Suprapubic skin (tissue), 4 donors: Measurements from ENCODE around the gene GTF2H4. TPM values are rescaled to one million over a fixed set of nuclear protein-coding genes. Genes with fewer than 3 reads are reported as not detected.
"Not testable (repeated sequence)": the region's sequence is repeated elsewhere in the genome, so short reads cannot be mapped to it uniquely, and the experiment has no call there.

Experiments used
- DNase-seq, 2 donors: peaks; one replicate each; pipeline ENCODE4 v3.0.0-alpha.2; 2019; ENCODE audit warnings: low spot score in 2 of 2
- H3K27ac ChIP-seq: fragments of 200-600 bp; sonication (generic); one replicate; pipeline ENCODE4 v1.5.1; 2019
- H3K27me3 ChIP-seq: fragments of 200-600 bp; sonication (generic); one replicate; pipeline ENCODE4 v1.5.1; 2019
- H3K36me3 ChIP-seq: fragments of 200-600 bp; sonication (generic); one replicate; pipeline ENCODE4 v1.5.1; 2019
- H3K4me1 ChIP-seq: fragments of 200-600 bp; sonication (generic); one replicate; pipeline ENCODE4 v1.5.1; 2019
- H3K4me3 ChIP-seq: fragments of 200-600 bp; sonication (generic); one replicate; pipeline ENCODE4 v1.5.1; 2019; ENCODE audit warnings: mild to moderate bottlenecking
- H3K9me3 ChIP-seq: fragments of 200-600 bp; sonication (generic); one replicate; pipeline ENCODE4 v1.5.1; 2019
- CTCF ChIP-seq, 2 donors: fragments of 200-600 bp in 1 of 2; fragments of 450-650 bp in 1 of 2; sonication (generic) in 1 of 2; IDR thresholded peaks; one replicate each; pipeline ENCODE4 v1.5.1; 2016 to 2019; ENCODE audit warnings: antibody characterized with exemption in 2 of 2, mild to moderate bottlenecking in 1 of 2, moderate library complexity in 1 of 2
- EP300 ChIP-seq: sonication (generic); formaldehyde crosslinking; IDR thresholded peaks from one replicate; pipeline ENCODE4 v1.6.1; 2017; ENCODE audit warnings: antibody characterized with exemption
- POLR2A ChIP-seq, 2 donors: fragments of 450-650 bp; IDR thresholded peaks; one replicate each; pipeline ENCODE4 v1.6.1; 2017; ENCODE audit warnings: antibody characterized with exemption in 2 of 2, mild to moderate bottlenecking in 2 of 2, moderate library complexity in 2 of 2
- POLR2AphosphoS5 ChIP-seq, 3 donors: sonication (generic); formaldehyde crosslinking; IDR thresholded peaks; one replicate each; pipeline ENCODE4 v1.6.1; 2017; ENCODE audit warnings: antibody characterized with exemption in 3 of 3
- WGBS: methylation state at CpG from one replicate; pipeline ENCODE4 v1.1.5; 2018; 5-methylcytosine and 5-hydroxymethylcytosine counted together
- total RNA-seq, 4 donors: library from RNA; depleted of rRNA; stranded (reverse); fragments of >200 nt; gene quantifications; one replicate each; pipeline ENCODE4 v1.1.0, GENCODE V29; 2016

Gene GTF2H4
- total RNA-seq, 4 donors from 2014 or later, result 10.5 to 33.5 (median 11.3) TPM

DNA sequence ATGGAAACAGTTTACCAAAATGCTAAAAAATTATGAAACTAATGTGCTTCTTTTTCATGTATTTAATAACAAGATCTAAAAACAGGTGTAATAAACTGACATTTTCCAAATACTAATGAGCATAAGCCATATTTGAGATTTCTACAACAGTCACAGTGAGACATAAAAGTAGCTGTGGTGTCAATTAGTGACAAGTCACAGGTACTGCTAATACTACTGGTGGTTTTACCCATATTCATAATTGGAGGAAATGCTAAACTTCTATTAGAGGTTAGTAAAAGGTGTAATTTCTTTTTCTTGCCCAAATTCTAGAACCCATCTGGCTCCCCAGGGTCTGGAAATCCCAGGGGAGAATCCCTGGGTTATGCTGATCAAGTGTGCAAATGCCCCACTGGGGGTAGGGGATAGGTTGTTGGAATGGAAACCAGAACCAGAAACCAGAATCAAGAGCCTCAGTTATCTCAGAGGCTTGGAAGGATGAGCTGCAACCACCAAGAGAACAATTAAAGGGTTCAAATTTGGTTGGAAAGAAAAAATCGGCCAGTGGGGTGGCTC, 7.1 kb upstream of the GTF2H4 start:
- TF ChIP-seq CTCF (IDR thresholded peaks at IDR 0.05), result no peak
- TF ChIP-seq POLR2A (IDR thresholded peaks at IDR 0.05), result no peak
- H3K36me3 ChIP-seq, result peaks cover 40% of the 10 kb centered on the region
- no peak for DNase-seq
- no peak overlapping the region for H3K4me3 ChIP-seq
- no peaks in the 10 kb centered on the region for H3K9me3 ChIP-seq
- 84% methylated on average over 1 of the region's 1 CpG for WGBS
- H3K27ac ChIP-seq, result no peak overlapping the region
- no peaks in the 10 kb centered on the region for H3K4me1 ChIP-seq
- H3K27me3 ChIP-seq, result no peaks in the 10 kb centered on the region

GRCh38 chr6:30901436-30901835, 6.6 kb upstream of the GTF2H4 start:
- Histone ChIP-seq H3K27me3 (no peaks in the 10 kb centered on the region), H3K9me3 (no peaks in the 10 kb centered on the region), H3K27ac (no peak overlapping the region), H3K36me3 (peaks cover 35% of the 10 kb centered on the region), H3K4me3 (no peak overlapping the region), H3K4me1 (no peaks in the 10 kb centered on the region)
- no peak for TF ChIP-seq CTCF (IDR thresholded peaks at IDR 0.05)
- TF ChIP-seq EP300, result no peak
- TF ChIP-seq POLR2AphosphoS5 (IDR thresholded peaks at IDR 0.05), result no peak
- no peak for TF ChIP-seq POLR2A (IDR thresholded peaks at IDR 0.05)
- no peak for DNase-seq

DNA sequence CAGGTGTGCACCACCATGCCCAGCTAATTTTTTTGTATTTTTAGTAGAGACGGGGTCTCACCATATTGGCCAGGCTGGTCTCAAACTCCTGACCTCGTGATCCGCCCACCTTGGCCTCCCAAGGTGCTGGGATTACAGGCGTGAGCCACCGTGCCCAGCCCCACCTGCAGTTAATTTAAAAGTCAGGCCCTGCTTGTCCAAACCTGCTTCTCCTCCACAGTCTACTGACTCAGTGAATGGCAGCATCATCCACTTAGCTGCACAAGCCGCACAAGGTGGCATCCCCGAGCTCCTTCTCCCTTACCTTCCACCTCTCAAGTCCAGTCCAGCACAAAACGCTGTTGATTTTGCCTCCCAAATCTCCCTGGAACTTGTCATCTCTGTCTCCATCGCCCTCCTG, 5.8 kb upstream of the GTF2H4 start:
- WGBS, result 57% methylated on average over 9 of the region's 9 CpGs
- H3K4me3 ChIP-seq, H3K27me3 ChIP-seq, H3K9me3 ChIP-seq, H3K27ac ChIP-seq, DNase-seq, H3K4me1 ChIP-seq: not testable (repeated sequence)
- peaks cover 27% of the 10 kb centered on the region for H3K36me3 ChIP-seq

DNA sequence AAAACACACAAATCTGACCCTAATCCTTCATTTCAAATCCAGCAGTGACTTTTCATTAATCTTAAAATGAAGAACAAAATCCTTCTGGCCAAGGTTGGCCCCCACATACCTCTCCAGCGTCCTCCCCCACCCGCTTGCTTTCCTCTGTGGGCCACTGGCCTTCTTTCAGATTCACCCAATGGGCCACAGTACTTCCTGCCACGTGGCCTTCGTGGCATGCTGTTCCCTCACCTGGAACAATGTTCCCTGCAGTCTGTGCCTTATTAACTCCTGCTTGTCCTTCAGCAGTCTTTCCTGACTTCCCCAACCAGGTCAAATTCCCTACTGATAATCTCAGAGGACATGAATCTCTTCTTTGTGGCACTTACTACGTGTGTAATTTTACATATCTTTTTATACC, 5.3 kb upstream of the GTF2H4 start:
- Histone ChIP-seq H3K4me3 (no peak overlapping the region), H3K4me1 (peaks cover 4% of the 10 kb centered on the region), H3K9me3 (no peaks in the 10 kb centered on the region), H3K27me3 (no peaks in the 10 kb centered on the region), H3K36me3 (peaks cover 22% of the 10 kb centered on the region), H3K27ac (no peak overlapping the region)
- 41% methylated on average over 5 of the region's 5 CpGs for WGBS
- TF ChIP-seq POLR2A (IDR thresholded peaks at IDR 0.05), result no peak
- TF ChIP-seq CTCF (IDR thresholded peaks at IDR 0.05), result no peak
- no peak for TF ChIP-seq POLR2AphosphoS5 (IDR thresholded peaks at IDR 0.05)
- no peak for TF ChIP-seq EP300
- no peak for DNase-seq

DNA sequence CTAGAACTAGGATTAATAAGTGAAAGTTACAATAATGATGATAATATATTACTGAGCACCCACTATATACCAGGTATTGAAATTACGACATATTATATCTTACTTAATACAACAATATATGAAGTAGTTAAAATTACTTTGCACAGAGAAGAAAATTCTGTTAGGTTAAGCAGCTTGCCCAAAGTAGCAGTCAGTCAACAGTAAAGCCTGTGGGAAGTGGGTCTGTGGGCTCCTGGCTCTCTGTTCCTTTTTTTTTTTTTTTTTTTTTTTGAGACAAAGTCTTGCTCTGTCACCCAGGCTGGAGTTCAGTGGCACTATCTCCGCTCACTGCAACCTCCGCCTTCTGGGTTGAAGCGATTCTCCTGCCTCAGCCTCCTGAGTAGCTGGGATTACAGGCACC, 4.8 kb upstream of the GTF2H4 start:
- H3K27ac ChIP-seq, result no peak overlapping the region
- H3K4me1 ChIP-seq, result peaks cover 4% of the 10 kb centered on the region
- peaks cover 17% of the 10 kb centered on the region for H3K36me3 ChIP-seq
- no peaks in the 10 kb centered on the region for H3K9me3 ChIP-seq
- 89% methylated on average over 4 of the region's 4 CpGs for WGBS
- TF ChIP-seq POLR2AphosphoS5 (IDR thresholded peaks at IDR 0.05) (no peak), POLR2A (IDR thresholded peaks at IDR 0.05) (no peak), EP300 (no peak), CTCF (IDR thresholded peaks at IDR 0.05) (no peak)
- H3K4me3 ChIP-seq, result no peak overlapping the region
- no peak for DNase-seq
- no peaks in the 10 kb centered on the region for H3K27me3 ChIP-seq

- not testable (repeated sequence) for H3K27me3 ChIP-seq, H3K27ac ChIP-seq, H3K9me3 ChIP-seq, DNase-seq
- H3K36me3 ChIP-seq, result peaks cover 21% of the 10 kb centered on the region
- peak overlapping the region; percentile 69 for H3K4me3 ChIP-seq
- WGBS, result 41% methylated on average over 16 of the region's 16 CpGs
- H3K4me1 ChIP-seq, result peaks cover 16% of the 10 kb centered on the region
These were observed 683 bp upstream of the GTF2H4 start for GRCh38 chr6:30907290-30907757.
